PC-3 (cell line): ENCODE data around the gene PBXIP1. TPM values are rescaled to one million over a fixed set of nuclear protein-coding genes. Genes with fewer than 3 reads are reported as not detected.
A peak's percentile ranks its signal among the peaks of the same experiment; 100 is the strongest.

Source experiments
- ATAC-seq: fragments of 200-7000 bp; cut with Tn5 transposase; 2 replicates; pipeline ENCODE4 v1.9.1; 2020; ENCODE audit warnings: mild to moderate bottlenecking, moderate library complexity
- BruUV-seq: library from RNA; stranded (reverse); fragments of 400-500 nt; replicated peaks from 2 replicates; lab custom pipeline; 2021; lab: Mats Ljungman, UMichigan
- CTCF ChIA-PET: fragments of 300-600 bp; sonication (Branson Sonifier 250); formaldehyde crosslinking; loops from one replicate; lab custom pipeline; 2022; ENCODE audit warnings: antibody characterized with exemption; lab: Charles Lee
- POLR2A ChIA-PET: fragments of 300-600 bp; sonication (Branson Sonifier 250); formaldehyde crosslinking; loops from one replicate; lab custom pipeline; 2022; ENCODE audit warnings: antibody characterized with exemption; ENCODE audit not compliant: unreplicated experiment; lab: Charles Lee
- DNase-seq: peaks from one replicate; pipeline ENCODE4 v3.0.0-alpha.2; 2015
- H2AFZ ChIP-seq: fragments of 300-600 bp; sonication (generic); 2 replicates; pipeline ENCODE4 v1.6.0; 2016; ENCODE audit warnings: antibody characterized with exemption, low read length
- H3F3A ChIP-seq: fragments of 300-600 bp; sonication (generic); one replicate; pipeline ENCODE4 v1.6.0; 2017; ENCODE audit warnings: antibody characterized with exemption, low read length, control low read depth, mild to moderate bottlenecking; ENCODE audit not compliant: unreplicated experiment
- H3K27ac ChIP-seq: fragments of 300-600 bp; sonication (generic); 2 replicates; pipeline ENCODE4 v1.5.1; 2016; ENCODE audit warnings: mild to moderate bottlenecking, low read length
- H3K27me3 ChIP-seq: fragments of 300-600 bp; sonication (generic); 2 replicates; pipeline ENCODE4 v1.6.1; 2016; ENCODE audit warnings: low read length, mixed read lengths
- H3K36me3 ChIP-seq: fragments of 300-600 bp; sonication (generic); 2 replicates; pipeline ENCODE4 v1.6.1; 2016; ENCODE audit warnings: low read depth, mixed run types, low read length, mixed read lengths
- H3K4me1 ChIP-seq: fragments of 300-600 bp; sonication (generic); 2 replicates; pipeline ENCODE4 v1.5.1; 2016; ENCODE audit warnings: low read length; ENCODE audit not compliant: insufficient read depth
- H3K4me2 ChIP-seq: fragments of 300-600 bp; sonication (generic); 2 replicates; pipeline ENCODE4 v1.6.0; 2016; ENCODE audit warnings: low read length
- H3K4me3 ChIP-seq: fragments of 300-600 bp; sonication (generic); 2 replicates; pipeline ENCODE4 v1.5.1; 2016; ENCODE audit warnings: mild to moderate bottlenecking, low read length, mixed read lengths
- H3K79me2 ChIP-seq: fragments of 300-600 bp; sonication (generic); 2 replicates; pipeline ENCODE4 v1.6.1; 2017; ENCODE audit warnings: low read length, mixed read lengths
- H3K9ac ChIP-seq: fragments of 300-600 bp; sonication (generic); 2 replicates; pipeline ENCODE4 v1.6.0; 2016; ENCODE audit warnings: mild to moderate bottlenecking, low read length
- H3K9me2 ChIP-seq: fragments of 300-600 bp; sonication (generic); replicated peaks from 2 replicates; pipeline ENCODE4 v1.6.1; 2016; ENCODE audit warnings: mixed run types, low read length, mixed read lengths
- H3K9me3 ChIP-seq: fragments of 300-600 bp; sonication (generic); 2 replicates; pipeline ENCODE4 v1.6.1; 2016; ENCODE audit warnings: low read length, mixed read lengths
- H4K20me1 ChIP-seq: fragments of 300-600 bp; sonication (generic); 2 replicates; pipeline ENCODE4 v1.6.1; 2016; ENCODE audit warnings: low read length, mixed read lengths
- CTCF ChIP-seq: fragments of 300-600 bp; sonication (generic); conservative IDR thresholded peaks from 2 replicates; pipeline ENCODE4 v1.5.1; 2017; ENCODE audit warnings: antibody characterized with exemption, low read depth, mild to moderate bottlenecking, low read length
- EZH2 ChIP-seq: fragments of 300-600 bp; sonication (generic); IDR thresholded peaks from one replicate; pipeline ENCODE4 v1.6.1; 2017; ENCODE audit warnings: antibody characterized with exemption, mild to moderate bottlenecking, low read length; ENCODE audit not compliant: unreplicated experiment
- EZH2phosphoT487 ChIP-seq: fragments of 300-600 bp; sonication (generic); IDR thresholded peaks from 2 replicates; pipeline ENCODE4 v1.6.1; 2018; ENCODE audit warnings: mild to moderate bottlenecking, antibody characterized with exemption, low read length, borderline replicate concordance
- intact Hi-C: fragments of 100-400 bp; cut with micrococcal nuclease; formaldehyde crosslinking; loops from 2 replicates; pipeline ENCODE4 v1.9.0; 2023
- total RNA-seq: library from RNA; depleted of rRNA; stranded (reverse); fragments of >200 nt; gene quantifications from 2 replicates; pipeline ENCODE4 v1.2.3, GENCODE V29; 2014

Gene PBXIP1
- total RNA-seq, 1 experiment from 2014 or later, result 35.4 TPM

DNA sequence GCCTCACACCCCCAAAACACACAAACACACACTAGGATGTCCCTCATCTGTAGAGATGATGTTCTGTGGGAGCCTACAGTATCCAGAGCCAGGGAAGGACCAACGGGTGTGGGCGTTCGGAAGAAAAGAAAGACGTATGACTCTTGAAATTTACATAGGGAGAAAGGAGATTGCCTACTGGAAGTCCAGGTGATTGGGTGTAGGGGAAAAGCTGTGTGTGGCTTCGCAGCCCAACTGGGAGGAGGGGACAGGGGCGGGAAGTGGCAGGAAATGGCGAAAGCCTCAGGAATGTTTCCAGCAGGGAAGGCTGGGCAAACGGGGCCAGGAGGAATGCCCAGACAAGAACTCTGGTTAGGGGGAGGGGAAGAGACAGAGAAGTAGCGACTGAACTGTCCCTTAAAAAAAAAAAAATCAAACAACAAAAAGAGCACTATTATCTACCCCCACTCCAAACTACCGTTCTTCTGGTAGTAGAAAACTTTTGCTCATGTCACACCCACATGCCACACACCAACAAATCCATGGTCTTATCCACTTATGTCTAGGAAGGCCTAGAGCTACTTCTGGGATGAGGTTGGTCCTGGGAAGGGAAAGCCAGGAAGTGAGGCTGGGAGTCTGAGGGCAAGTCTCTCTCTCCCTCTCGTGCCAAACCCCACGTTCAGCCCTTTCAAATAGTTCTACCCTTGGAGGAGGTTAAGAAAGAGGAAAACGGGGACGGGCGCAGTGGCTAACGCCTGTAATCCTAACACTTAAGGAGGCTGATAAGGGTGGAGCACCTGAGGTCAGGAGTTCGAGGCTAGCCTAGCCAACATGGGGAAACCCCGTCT is 16.8 kb upstream of the PBXIP1 start:
- CTCF ChIA-PET, result interaction anchor here (0.5 to 1.4 kb wide), 3 partner anchors 17 to 79 kb away, joined by 5 to 8 read pairs (median 6); partner anchors contain the start of genes PBXIP1 and ZBTB7B
- Histone ChIP-seq H2AFZ (0 out of 2 replicates have a peak overlapping the region, but pooled peaks have one; percentile 30), H3K4me1 (peaks cover 55% of the 10 kb centered on the region)

DNA sequence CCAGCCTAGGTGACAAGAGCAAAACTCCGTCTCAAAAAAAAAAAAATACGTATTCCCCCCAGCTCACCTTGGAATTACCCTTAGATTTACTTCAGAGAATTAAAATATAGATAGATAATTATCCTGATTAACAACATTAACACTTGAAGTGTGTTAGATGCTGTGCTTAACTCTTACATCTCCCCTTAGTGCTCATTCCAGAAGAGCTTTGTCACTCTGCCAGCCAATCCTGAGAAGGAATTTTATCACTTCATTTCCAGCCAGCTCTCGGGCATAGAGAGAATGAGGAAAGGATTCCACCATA is 16.3 kb upstream of the PBXIP1 start:
- H3K79me2 ChIP-seq, result peaks cover 59% of the 10 kb centered on the region
- peak overlapping the region; percentile 89 for H3K9ac ChIP-seq
- ChIA-PET CTCF (interaction anchor here (0.5 kb wide), 1 partner anchor 80 kb away, joined by 6 read pairs; no protein-coding TSS in a partner anchor), POLR2A (interaction anchor here (0.7 to 1.3 kb wide), 4 partner anchors 11 to 361 kb away, joined by 3 to 4 read pairs (median 4); partner anchors contain the start of gene PYGO2)
- H3F3A ChIP-seq, result peaks cover 9% of the 10 kb centered on the region
- peak overlapping the region; percentile 88 for H3K4me2 ChIP-seq
- H2AFZ ChIP-seq, result 0 out of 2 replicates have a peak overlapping the region, but pooled peaks have one; percentile 30
- BruUV-seq, result no TSS peak
- H3K27ac ChIP-seq, result peak overlapping the region; percentile 96
- H3K9me2 ChIP-seq, result no peaks in the 10 kb centered on the region
- H3K9me3 ChIP-seq, result no peaks in the 10 kb centered on the region
- peak overlapping the region; percentile 80 for H3K4me3 ChIP-seq
- intact Hi-C loops, result loop anchor here (1.0 to 5.0 kb wide), 4 partner anchors 8 to 165 kb away; partner anchors contain the start of genes EFNA4 and SLC50A1
- H3K36me3 ChIP-seq, result peaks cover 10% of the 10 kb centered on the region; the same call in 1 of the 2 replicates
- peaks cover 51% of the 10 kb centered on the region for H3K4me1 ChIP-seq
- ATAC-seq, result no peak
- peaks cover 9% of the 10 kb centered on the region; the same call in 1 of the 2 replicates for H4K20me1 ChIP-seq
- no peak for DNase-seq
- no peaks in the 10 kb centered on the region for H3K27me3 ChIP-seq
- TF ChIP-seq EZH2phosphoT487 (no peak), CTCF (no peak), EZH2 (no peak)

More for the DNA sequence above, 16.8 kb upstream of the PBXIP1 start:
- peak; percentile 26 for ATAC-seq
- BruUV-seq, result TSS peak; percentile 69
- no peaks in the 10 kb centered on the region for H3K9me3 ChIP-seq
- TF ChIP-seq EZH2phosphoT487 (no peak), CTCF (no peak), EZH2 (no peak)
- H4K20me1 ChIP-seq, result peaks cover 13% of the 10 kb centered on the region; the same call in 1 of the 2 replicates
- peak overlapping the region; percentile 88 for H3K4me2 ChIP-seq
- intact Hi-C loops, result loop anchor here (1.0 to 5.0 kb wide), 6 partner anchors 8 to 165 kb away; partner anchors contain the start of genes EFNA4, PYGO2 and SLC50A1
- peak overlapping the region; percentile 96 for H3K27ac ChIP-seq
- POLR2A ChIA-PET, result interaction anchor here (0.5 to 1.3 kb wide), 9 partner anchors 11 to 493 kb away, joined by 3 to 6 read pairs (median 4); partner anchors contain the start of genes ADAM15, EFNA4, PBXIP1 and PYGO2
- peak overlapping the region; percentile 80 for H3K4me3 ChIP-seq
- H3K27me3 ChIP-seq, result no peaks in the 10 kb centered on the region
- H3F3A ChIP-seq, result peaks cover 9% of the 10 kb centered on the region
- peaks cover 10% of the 10 kb centered on the region; the same call in 1 of the 2 replicates for H3K36me3 ChIP-seq
- DNase-seq, result peak; percentile 99
- no peaks in the 10 kb centered on the region for H3K9me2 ChIP-seq
- peaks cover 64% of the 10 kb centered on the region for H3K79me2 ChIP-seq
- H3K9ac ChIP-seq, result peak overlapping the region; percentile 89
